HG03025 (cell line): ENCODE data around the gene IL12A.
A peak's percentile ranks its signal among the peaks of the same experiment; 100 is the strongest.

Experiments
- ATAC-seq: cut with Tn5 transposase; IDR thresholded peaks from one replicate; pipeline ENCODE4 v1.9.1; 2021; ENCODE audit warnings: mild to moderate bottlenecking, moderate library complexity; ENCODE audit not compliant: unreplicated experiment, low FRiP score

IL12A gene

GRCh38 chr3:159988617-159989271, at the start of gene IL12A:
IL12A (plus strand) TSS chr3:159988835.
- peak; percentile 97 for ATAC-seq

- no peak for ATAC-seq
These were observed 47.3 kb upstream of the IL12A start for GRCh38 chr3:159941038-159942000.

DNA sequence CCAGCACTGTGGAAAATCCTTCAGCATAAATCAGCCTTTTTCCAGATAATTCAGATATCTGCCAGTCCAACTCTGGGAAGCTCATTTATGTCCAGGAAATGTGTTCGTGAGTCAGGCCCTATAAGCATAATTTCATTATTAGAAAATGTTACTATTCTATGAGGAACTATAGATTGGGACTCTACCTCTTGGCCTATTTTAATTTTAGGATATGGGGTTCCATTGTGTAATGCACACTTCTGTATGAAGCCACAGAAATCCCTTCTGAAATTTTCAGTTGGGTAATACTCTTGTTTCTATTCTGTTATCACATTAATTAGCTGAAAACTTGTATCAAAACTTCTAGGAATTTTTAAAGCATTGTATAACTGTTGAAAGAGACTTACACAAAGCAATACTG, 43.9 kb upstream of the IL12A start:
- no peak for ATAC-seq

DNA sequence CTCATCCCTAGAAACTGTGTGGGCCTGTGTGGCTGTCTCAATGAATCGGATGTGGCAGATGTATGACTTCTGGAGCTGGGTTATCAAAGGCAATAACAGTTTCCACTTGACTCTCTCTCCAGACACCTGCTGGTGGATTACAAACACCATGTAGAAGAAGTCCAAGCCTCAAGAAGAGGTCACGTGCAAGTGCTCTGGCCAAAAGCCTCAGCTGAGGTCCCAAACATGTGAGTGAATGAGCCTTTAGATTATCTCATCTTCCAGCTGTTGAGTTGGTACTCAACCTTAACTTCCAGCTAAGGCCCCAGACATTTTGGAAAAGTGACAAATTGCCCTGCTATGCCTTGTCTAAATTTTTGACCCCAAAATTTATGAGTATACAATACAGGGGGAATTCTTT, 42.7 kb upstream of the IL12A start:
- no peak for ATAC-seq

- no peak for ATAC-seq
These were observed 41.4 kb upstream of the IL12A start for GRCh38 chr3:159947220-159947619.

DNA sequence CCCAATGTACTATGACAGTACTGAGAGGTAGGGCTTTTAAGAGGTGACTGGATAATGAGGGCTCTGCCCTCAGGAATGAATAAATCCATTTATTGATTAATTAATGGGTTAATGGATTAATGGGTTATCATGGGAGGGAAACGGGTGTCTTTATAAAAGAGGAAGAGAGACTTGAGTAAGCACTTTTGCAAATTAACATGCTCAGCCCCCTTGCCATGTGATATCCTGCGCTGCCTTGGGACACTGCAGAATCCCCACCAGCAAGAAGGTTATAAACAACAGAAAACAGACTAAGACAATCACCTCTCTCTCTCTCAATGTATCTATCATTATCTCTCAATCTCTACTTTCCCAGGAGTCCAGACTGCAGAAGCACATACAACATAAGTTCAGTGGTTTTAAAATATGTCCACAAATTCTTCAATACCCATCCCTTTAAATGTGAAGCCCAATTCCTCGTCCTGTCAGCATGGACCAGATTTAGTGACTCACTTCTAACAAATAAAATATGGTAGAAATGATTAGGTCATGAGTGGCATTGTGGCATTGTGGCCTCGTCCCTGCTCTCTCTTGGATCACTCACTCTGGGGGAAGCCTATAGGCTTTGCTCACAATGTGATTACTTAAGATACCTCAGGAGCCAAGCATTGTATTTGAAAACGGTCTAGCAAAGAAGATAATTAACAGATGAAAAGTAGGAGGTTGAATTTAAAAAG, 40.0 kb upstream of the IL12A start:
- no peak for ATAC-seq

DNA sequence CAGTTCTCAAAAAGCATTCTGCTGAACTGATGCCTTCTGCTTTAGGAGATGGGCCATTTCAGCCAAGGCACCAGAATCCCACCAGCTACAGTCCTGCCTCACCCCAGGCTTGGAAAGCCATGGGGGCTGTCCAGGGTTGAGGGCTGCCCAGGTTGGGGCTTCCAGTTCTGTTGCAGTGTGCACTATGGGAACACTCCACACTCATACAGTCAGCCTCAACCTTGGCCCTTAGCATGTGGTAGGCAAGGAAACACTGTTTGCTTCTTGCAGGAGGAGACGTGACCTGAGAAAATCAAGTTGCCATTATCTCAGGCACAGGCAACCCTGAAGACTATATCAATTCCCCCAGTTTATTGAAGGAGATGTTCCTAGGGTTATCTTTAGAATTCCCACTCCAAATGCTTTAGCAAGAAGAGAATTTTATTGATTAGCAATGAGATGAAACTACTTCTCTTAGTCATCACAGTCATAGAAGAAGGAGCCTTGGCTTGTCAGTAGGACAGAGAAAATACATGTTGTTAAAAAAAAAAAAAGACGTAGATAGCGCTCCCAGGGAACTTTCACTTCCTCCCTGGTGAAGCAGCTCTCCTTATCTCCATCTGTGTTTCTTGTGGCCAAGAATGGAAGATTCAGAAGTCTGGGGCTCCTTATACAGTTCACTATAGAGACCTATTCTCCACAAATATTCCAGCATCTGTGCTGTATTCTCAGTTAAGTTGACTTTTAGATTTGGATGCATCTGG, 38.3 kb upstream of the IL12A start:
- ATAC-seq = peak; percentile 69

- ATAC-seq = no peak
These were observed 37.1 kb upstream of the IL12A start for GRCh38 chr3:159951540-159951939.

DNA sequence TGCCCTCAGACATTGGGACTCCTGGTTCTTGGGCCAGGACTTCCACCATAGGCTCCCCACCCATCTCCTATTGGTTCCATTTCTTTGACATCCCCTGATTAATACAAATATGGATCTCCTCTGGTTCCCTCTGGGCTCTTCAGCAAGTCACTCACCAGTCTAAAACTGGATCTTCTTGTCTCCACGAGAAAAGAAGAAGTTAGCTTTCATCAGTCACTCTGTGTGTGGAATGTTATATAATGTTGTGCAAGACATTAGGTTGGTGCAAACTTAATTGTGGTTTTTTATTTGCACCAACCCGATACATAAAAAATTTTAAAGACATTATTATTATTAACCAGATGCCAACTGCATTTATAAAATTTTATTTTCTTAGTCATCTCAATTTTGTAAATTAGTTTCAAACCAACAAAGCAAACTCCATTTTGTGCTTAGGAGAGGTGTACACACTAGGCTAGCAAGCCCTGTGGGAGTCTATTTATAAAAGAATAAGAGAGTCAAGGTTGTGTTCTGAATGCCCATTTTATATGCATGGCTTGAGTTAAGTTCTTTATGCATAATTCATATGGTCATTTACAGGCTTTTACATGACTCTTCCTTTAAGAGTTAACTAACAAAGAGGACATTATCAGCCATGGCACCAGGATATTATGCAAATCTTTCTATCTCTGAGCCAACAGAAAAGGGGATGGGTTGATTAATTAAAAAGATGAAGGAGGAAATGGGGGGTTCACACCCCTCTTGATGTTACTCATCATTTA, 35.1 kb upstream of the IL12A start:
- no peak for ATAC-seq

DNA sequence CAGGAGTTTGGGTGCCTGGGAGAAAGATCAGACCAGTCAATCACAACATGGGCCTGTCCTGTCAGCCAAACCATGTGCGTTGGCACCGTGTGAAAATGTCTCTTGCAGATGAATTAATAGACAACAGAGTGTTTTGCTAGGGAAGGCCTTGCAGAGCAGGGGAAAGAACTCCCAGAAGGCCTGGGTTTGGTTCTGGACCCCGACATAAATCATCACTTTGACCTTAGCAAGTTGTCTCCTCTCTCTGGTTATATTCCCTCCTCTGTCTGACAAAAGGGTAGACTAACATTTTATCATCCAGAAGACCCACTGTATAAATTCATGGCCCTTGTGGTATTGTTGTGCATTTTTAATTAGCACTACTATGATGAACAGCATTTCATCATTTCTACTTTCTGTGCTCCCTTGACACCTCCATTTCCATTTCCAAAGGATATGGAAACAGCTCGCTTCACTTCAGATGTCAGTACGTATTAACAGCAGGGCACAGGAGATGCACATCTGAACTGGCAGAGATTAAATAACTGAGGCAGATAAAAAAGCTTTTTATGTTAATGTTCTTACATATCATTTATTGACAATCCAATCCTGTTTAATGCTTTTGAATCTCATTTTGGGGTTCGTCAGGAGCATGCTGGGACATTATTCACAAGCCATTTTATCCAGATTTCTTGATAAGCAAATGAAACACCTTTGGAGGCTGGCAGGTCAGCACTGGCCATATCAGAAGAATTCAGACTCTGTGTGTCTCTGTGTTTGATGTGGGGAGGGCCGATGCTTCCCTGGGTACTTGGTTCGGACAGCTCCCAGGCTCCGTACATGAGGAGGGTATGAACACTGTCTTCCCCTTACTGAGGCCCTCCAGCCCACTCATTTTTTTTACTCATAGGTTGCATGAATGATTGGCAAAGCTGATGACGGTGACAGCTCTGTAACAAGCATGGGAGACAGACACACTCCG, 28.2 kb upstream of the IL12A start:
- no peak for ATAC-seq

DNA sequence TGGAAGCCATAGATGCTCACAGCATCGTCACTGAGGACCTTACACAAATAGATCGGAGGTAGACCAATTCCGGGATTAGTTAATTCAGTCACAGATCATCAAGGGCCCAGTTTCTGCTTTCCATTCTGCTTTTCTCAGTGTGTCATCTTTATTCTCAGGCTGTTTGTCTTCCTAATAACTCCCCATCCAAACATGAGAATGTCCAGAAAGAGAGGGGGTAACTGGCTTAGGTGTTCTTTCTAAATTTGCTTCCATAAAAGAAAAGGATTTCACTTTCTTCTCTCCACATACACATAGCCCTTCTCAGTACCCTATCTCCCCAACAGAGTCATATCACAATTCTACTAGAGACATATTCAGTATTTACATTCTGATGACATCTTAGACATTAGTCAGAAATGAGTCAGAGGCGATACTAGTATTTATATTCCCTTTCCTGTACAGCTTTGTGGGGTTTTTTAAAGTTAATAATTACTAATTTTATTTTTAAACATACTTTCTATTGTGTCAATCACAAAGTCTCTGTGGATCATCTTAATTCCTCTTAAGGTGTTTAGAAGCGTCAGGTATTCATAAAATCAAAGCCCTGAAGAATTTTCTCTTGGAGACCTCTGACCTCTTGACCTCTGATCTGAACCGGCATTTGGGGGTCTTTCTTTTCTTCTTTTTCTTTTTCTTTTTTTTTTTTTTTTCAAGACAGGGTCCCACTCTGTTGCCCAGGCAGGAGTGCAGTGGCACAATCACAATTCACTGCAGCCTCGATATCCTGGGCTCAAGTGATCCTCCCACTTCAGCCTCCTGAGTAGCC, 24.3 kb upstream of the IL12A start:
- peak; percentile 99 for ATAC-seq

DNA sequence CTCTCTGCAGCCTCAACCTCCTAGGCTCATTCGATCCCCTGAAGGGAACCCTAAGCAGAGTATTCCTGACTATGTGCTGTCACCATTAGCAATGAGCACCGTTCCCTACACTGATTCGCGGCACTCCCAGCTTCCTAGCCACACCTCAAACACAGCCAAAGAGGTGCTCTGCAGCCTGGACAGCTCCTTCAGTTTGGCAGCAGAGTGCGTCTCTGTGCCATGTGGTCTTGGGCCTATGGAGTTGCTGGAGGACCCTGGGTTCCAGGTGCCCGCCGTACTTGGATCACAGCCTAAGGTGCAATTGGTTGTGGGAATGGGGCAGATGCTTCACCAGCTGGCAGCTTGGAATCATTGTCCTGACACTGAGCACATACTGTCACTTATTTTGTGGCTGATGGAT, 17.3 kb upstream of the IL12A start:
- ATAC-seq = no peak

DNA sequence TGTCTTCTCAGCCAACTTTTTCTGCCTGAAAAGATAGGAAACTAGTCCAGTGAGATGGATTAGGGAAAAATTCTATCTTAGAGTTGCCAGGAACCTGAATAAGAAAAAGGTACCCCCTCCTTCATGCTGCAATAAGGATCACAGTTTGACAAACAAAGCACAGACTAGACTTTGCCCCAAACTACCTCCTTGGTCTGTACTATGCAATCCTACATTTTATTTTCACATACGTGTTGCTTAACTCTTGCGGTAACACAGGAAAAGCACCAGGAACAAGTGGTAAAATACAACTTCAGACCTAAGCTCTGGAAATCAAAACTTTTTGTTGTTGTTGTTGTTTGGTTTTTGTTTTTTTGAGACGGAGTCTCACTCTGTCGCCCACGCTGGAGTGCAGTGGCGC, 11.3 kb upstream of the IL12A start:
- ATAC-seq = no peak

DNA sequence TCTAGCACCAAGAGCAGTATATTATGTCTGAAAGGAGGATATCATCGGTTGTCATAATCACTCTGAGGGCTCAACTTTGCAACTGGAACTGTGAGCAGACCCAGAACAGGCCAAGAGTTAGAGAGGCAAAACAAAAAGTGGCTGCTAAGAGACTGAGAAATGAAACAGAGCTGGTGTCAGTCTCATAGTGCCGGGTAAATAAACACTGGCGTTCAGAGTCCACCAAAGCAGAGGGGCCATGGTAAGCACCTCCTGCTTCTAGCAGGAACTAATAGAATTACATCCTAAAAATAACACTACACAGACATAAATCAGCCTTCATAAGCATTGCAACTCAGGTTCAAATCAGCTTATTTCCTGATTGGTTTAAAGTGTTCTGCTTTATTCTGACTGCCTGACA, 10.3 kb upstream of the IL12A start:
- ATAC-seq = peak; percentile 99

GRCh38 chr3:159978918-159979703, 9.5 kb upstream of the IL12A start:
- no peak for ATAC-seq

- no peak for ATAC-seq
These were observed 6.1 kb upstream of the IL12A start for GRCh38 chr3:159982442-159982974.

DNA sequence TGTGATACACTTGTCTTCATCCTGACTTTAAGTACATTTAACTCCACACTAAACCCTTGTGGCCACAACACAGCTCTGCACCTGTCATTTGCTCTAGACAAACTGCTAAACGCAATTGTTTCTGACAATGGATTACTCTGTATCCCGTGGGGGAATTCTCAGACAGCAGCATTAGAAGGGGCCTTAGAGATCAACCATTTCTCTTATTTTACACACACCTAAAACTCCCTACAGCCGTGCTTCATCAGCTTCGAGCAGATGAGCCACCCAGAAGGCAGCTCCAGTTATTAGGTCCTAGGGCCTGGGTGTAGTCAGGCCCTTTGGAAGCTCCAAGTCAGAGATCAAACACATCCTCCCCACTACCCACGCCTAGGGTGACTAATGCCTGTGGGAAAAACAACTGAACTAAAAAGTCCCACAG, 1.3 kb upstream of the IL12A start:
- no peak for ATAC-seq
